A549 (cell line): ENCODE measurements around the gene STAB2.

Experiments
- CBX8 ChIP-seq: fragments of 200-600 bp; sonication (generic); IDR thresholded peaks from 2 replicates; pipeline ENCODE4 v1.6.1; 2016
- CTCF ChIP-seq: fragments of >200 bp; sonication (Bioruptor Twin); formaldehyde crosslinking; IDR thresholded peaks from 3 replicates; pipeline ENCODE4 v1.5.1; 2016
- ESRRA ChIP-seq: fragments of 150-350 bp; IDR thresholded peaks from 2 replicates; pipeline ENCODE4 v1.6.1; 2014; ENCODE audit warnings: mild to moderate bottlenecking, low read length, borderline replicate concordance
- POLR2A ChIP-seq: IDR thresholded peaks from 2 replicates; pipeline ENCODE4 v1.6.1; 2012; ENCODE audit warnings: mild to moderate bottlenecking, low read length
- POLR2AphosphoS2 ChIP-seq: conservative IDR thresholded peaks from 2 replicates; pipeline ENCODE4 v1.6.1; 2012; ENCODE audit warnings: low read length, improper control_type of control experiment, inconsistent platforms
- SMC3 ChIP-seq: fragments of >200 bp; sonication (Bioruptor Twin); formaldehyde crosslinking; IDR thresholded peaks from 3 replicates; pipeline ENCODE4 v1.6.1; 2018; ENCODE audit warnings: inconsistent platforms
- TP53 ChIP-seq: fragments of 250-450 bp; sonication (Bioruptor Pico); IDR thresholded peaks from 2 replicates; pipeline ENCODE4 v1.5.0; 2021; ENCODE audit warnings: mild to moderate bottlenecking, moderate library complexity

- no peak for TF ChIP-seq SMC3
- no peak for TF ChIP-seq POLR2AphosphoS2
- TF ChIP-seq POLR2A = no peak
- TF ChIP-seq CTCF = no peak
- TF ChIP-seq ESRRA = no peak
- TF ChIP-seq CBX8 = no peak
- TF ChIP-seq TP53 = no peak
Observed at GRCh38 chr12:103809154-103809553, 222.1 kb downstream of the STAB2 start.
